HG03565 (cell line): ENCODE measurements around the gene ASAP2.

Source experiments
- ATAC-seq: cut with Tn5 transposase; IDR thresholded peaks from one replicate; pipeline ENCODE4 v1.9.1; 2021; ENCODE audit warnings: mild to moderate bottlenecking, moderate library complexity; ENCODE audit not compliant: unreplicated experiment

Gene ASAP2

GRCh38 chr2:9374071-9374730 lies 167.6 kb downstream of the ASAP2 start:
- no peak for ATAC-seq

GRCh38 chr2:9375857-9376428 lies 169.3 kb downstream of the ASAP2 start:
- no peak for ATAC-seq

DNA sequence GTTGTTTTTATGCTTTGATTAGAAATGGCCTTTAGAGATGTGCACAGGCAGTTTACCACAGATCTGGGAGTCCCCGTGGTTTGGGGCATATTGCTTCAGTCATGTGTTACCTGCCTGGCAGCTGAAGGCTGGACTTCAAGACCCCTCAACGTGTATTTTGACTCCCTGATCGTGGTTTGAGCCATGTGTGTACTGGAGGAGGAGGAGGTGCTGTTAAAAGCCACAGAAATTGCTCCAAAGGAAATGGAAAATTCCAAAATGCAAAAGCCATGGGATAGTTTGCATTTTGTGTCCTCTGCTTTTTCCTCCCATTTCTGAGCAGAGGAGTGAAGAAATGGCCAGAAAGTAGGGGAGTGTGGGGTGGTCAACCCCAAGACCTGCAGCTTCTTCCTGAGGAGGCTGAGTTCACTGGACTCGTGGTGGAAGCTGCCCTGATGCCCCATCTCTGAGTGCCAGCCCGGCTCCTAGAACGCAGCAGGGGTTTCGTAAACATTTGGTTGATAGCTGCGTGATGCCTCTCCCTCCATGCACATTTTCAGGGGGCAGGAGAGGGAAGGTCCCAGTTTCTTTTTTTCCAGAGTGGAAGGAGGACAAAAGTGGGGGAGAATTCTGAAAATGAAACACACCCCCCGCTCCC lies 171.0 kb downstream of the ASAP2 start:
- ATAC-seq, result no peak

- no peak for ATAC-seq
Measured at GRCh38 chr2:9378433-9379390, 172.1 kb downstream of the ASAP2 start.

DNA sequence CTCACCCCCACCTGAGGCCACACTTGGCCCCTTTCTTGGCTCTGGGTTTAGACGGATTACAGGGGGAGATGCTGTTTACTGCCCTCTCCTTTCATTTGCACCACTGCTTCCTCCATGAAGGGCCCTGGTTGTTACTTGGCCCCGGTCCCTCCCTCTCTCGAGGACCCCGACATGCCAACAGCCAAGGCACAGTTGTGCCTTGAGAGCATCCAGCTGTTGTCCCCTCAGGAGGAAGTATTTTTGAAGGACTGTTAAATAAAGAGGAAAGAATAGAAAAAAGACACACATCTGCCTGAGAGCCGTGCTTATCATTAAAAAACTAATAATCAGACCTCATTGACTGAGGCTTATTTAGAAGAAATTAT lies 172.8 kb downstream of the ASAP2 start:
- ATAC-seq, result no peak

- no peak for ATAC-seq
Measured at GRCh38 chr2:9380702-9381628, 174.4 kb downstream of the ASAP2 start.

- no peak for ATAC-seq
Measured at GRCh38 chr2:9382604-9383235, 176.1 kb downstream of the ASAP2 start.

DNA sequence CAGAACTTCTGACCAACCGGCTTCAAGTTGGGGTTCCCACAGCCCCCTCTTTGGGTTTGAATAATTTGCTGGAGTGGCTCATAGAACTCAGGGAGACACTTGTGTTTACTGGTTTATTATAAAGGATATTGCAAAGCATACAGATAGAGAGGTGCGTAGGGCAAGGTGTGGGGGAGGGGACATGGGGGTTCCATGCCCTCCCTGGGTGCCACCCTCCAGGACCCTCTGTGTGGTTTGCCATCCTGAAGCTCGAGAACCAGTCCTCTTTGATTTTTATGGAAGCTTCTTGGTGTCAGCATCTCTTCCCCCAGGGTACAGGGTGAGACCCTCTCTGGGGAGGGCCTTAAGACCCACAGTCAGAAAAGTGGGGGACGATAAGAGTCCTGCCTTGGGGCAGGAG lies 177.9 kb downstream of the ASAP2 start:
- ATAC-seq, result no peak

GRCh38 chr2:9385841-9386240 lies 179.2 kb downstream of the ASAP2 start:
- ATAC-seq, result no peak

DNA sequence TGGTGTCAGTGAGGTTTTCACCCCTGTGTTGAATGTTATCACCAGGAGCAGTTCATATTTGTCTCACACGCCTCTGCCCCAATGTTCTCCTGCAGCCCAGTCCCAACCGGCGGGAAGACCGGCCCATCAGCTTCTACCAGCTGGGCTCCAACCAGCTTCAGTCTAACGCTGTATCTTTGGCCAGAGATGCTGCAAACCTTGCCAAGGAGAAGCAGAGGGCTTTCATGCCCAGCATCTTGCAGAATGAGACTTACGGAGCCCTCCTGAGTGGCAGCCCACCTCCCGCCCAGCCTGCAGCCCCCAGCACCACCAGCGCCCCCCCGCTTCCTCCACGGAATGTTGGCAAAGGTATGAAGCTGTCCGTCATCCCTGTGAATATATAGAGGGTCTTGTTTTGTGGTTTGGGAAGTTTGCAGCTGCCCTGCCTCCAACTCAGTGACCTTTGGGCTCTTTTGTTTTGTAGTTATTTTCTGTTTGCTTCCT lies 181.6 kb downstream of the ASAP2 start:
- no peak for ATAC-seq

GRCh38 chr2:9388950-9389911 lies 182.6 kb downstream of the ASAP2 start:
- no peak for ATAC-seq

GRCh38 chr2:9390151-9390850 lies 183.7 kb downstream of the ASAP2 start:
- no peak for ATAC-seq

GRCh38 chr2:9390991-9391390 lies 184.4 kb downstream of the ASAP2 start:
- ATAC-seq, result no peak

DNA sequence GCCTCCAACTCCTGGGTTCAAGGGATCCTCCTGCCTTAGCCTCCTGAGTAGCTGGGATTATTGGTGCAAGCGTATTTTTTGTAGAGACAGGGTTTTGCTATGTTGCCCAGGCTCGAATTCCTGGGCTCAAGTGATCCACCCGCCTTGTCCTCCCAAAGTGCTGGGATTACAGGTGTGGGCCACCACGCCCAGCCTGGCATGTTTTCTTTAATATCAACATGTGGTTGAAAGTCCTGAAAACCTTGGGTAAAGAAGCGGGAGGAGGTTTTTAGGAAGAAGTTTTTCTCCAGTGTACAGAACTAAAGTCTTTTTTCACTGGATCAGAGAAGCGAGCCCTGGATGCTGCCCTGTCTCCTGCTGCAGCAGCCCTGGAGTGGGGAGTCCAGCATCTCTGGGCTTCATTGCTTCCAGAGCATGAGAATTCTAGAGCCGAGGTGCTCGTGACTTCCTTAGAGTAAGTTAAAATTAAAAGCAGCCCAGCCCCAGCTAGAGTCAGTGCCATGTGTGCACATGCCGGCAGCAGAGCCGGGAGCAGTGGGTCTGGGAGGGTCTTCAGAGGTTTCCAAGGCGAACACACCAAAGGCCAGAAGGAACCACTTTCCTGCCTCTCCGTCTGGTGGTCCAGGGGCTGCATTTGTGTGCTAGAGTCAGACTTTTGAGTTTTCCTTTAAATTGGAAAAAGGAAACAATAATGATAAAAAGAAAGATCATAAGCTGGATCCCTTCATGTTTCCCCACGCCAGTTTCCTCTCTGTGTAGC lies 185.5 kb downstream of the ASAP2 start:
- ATAC-seq, result no peak

- ATAC-seq, result no peak
Measured at GRCh38 chr2:9392898-9393765, 186.5 kb downstream of the ASAP2 start.

- no peak for ATAC-seq
Measured at GRCh38 chr2:9394816-9395215, 188.2 kb downstream of the ASAP2 start.
